Thoracic aorta (tissue), 2 donors: ENCODE measurements around the gene PHEX. TPM values are rescaled to one million over a fixed set of nuclear protein-coding genes. Genes with fewer than 3 reads are reported as not detected.

ENCODE experiments used
- ATAC-seq: fragments of 150-250 bp; one replicate; pipeline ENCODE4 v1.8.0; 2017; ENCODE audit warnings: low read depth; ENCODE audit not compliant: insufficient number of reproducible peaks, low FRiP score
- DNase-seq: peaks from one replicate; pipeline ENCODE4 v3.0.0-alpha.2; 2020; ENCODE audit warnings: low spot score
- H3K27ac ChIP-seq, 2 donors: fragments of 200-600 bp; sonication (generic); 1 replicate in 1 of 2; 2 replicates in 1 of 2; pipeline ENCODE4 v1.5.1; 2016; ENCODE audit warnings: mild to moderate bottlenecking in 2 of 2, moderate library complexity in 2 of 2
- H3K27me3 ChIP-seq: fragments of 200-600 bp; sonication (generic); replicated peaks from 2 replicates; pipeline ENCODE4 v1.6.0; 2016; ENCODE audit warnings: mild to moderate bottlenecking; ENCODE audit not compliant: insufficient read depth
- H3K36me3 ChIP-seq: fragments of 200-600 bp; sonication (generic); one replicate; pipeline ENCODE4 v1.5.1; 2016
- H3K4me1 ChIP-seq, 2 donors: fragments of 200-600 bp; sonication (generic); 1 replicate in 1 of 2; 2 replicates in 1 of 2; pipeline versions ENCODE4 v1.5.1 to v1.6.0; 2016; ENCODE audit warnings: low read depth in 2 of 2, mild to moderate bottlenecking in 1 of 2; ENCODE audit not compliant: control insufficient read depth in 1 of 2
- H3K4me3 ChIP-seq: fragments of 200-600 bp; sonication (generic); 2 replicates; pipeline ENCODE4 v1.5.1; 2016; ENCODE audit warnings: mild to moderate bottlenecking
- H3K9me3 ChIP-seq: fragments of 200-600 bp; sonication (generic); 2 replicates; pipeline ENCODE4 v1.5.1; 2016
- total RNA-seq, 2 donors: library from RNA; depleted of rRNA; stranded (reverse); fragments of >200 nt; gene quantifications; one replicate each; pipeline versions ENCODE4 v1.1.0 to v1.2.3, GENCODE V29; 2016
- TF ChIP-seq, protein P1 (sequence below): fragments of 200-600 bp; sonication (generic); IDR thresholded peaks from one replicate; pipeline ENCODE4 v1.5.1; 2019; ENCODE audit warnings: antibody characterized with exemption

Gene PHEX
- total RNA-seq, 2 donors from 2014 or later, result 0.35 to 0.68 TPM

DNA sequence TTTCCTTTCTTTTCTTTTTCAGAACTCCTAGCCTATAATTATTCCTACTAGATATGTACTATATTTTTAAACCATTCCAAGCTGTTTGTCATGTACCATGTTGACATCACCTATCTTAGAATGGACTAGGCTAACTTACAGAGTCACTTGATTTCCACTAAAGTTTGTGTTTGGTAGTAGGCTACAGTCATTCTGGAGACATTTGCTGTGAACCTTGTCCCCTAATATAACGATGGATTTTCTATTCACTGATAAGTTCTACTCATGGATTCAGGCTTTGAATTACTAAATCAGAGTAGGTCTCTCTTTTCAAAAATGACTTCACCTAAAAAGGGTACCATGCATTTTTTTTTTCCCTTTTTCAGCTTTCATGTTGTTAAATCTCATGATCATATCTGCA, 93.4 kb downstream of the PHEX start:
- Histone ChIP-seq H3K36me3 (no peaks in the 10 kb centered on the region), H3K27me3 (no peaks in the 10 kb centered on the region), H3K27ac (no peak overlapping the region), H3K9me3 (no peaks in the 10 kb centered on the region), H3K4me1 (no peaks in the 10 kb centered on the region), H3K4me3 (no peak overlapping the region)
- ATAC-seq (no peak), DNase-seq (no peak)
- TF ChIP-seq, protein P1, sequence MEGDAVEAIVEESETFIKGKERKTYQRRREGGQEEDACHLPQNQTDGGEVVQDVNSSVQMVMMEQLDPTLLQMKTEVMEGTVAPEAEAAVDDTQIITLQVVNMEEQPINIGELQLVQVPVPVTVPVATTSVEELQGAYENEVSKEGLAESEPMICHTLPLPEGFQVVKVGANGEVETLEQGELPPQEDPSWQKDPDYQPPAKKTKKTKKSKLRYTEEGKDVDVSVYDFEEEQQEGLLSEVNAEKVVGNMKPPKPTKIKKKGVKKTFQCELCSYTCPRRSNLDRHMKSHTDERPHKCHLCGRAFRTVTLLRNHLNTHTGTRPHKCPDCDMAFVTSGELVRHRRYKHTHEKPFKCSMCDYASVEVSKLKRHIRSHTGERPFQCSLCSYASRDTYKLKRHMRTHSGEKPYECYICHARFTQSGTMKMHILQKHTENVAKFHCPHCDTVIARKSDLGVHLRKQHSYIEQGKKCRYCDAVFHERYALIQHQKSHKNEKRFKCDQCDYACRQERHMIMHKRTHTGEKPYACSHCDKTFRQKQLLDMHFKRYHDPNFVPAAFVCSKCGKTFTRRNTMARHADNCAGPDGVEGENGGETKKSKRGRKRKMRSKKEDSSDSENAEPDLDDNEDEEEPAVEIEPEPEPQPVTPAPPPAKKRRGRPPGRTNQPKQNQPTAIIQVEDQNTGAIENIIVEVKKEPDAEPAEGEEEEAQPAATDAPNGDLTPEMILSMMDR, result no peak

DNA sequence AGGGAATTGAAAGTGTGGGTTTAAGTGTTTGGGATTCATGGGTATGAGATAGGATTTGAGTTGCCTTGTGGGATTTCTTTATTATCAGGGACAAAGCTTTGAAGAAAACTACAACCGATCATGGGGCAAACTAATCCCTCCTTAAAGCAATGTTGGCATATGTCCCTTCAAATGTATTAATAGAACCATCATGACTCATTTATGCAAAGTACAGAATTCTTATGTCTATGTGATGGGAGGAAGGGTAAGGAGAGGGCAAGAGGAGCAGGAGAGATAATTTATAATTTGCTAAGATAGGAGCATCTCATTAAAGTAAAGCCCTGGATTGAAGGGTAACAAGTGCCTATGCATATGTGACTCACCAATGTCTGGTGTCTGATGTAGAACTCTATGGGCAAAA, 94.2 kb downstream of the PHEX start:
- no peaks in the 10 kb centered on the region for H3K27me3 ChIP-seq
- no peak overlapping the region for H3K4me3 ChIP-seq
- TF ChIP-seq, protein P1, result no peak
- H3K4me1 ChIP-seq, result no peaks in the 10 kb centered on the region
- no peaks in the 10 kb centered on the region for H3K9me3 ChIP-seq
- no peaks in the 10 kb centered on the region for H3K36me3 ChIP-seq
- no peak overlapping the region for H3K27ac ChIP-seq
- ATAC-seq, result no peak
- no peak for DNase-seq

DNA sequence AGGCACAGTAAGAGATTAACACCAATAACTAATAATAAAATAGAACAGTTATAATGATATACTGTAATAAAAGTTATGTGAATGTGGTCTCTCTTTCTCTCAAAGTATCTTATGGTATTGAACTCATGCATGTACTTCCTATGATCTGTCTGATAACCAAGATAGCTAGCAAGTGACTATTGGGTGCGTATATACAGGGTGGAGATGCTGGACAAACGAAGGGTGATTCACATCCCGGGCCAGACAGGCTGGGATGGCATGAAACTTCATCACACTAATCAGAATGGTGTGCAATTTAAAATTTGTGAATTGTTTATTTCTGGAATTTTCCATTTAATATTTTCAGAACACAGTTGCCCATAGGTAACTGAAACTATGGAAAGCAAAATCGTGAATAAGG, 96.8 kb downstream of the PHEX start:
- Histone ChIP-seq H3K27me3 (no peaks in the 10 kb centered on the region), H3K4me1 (no peaks in the 10 kb centered on the region), H3K4me3 (no peak overlapping the region), H3K9me3 (no peaks in the 10 kb centered on the region), H3K27ac (no peak overlapping the region), H3K36me3 (no peaks in the 10 kb centered on the region)
- TF ChIP-seq, protein P1, result no peak
- no peak for DNase-seq
- no peak for ATAC-seq

DNA sequence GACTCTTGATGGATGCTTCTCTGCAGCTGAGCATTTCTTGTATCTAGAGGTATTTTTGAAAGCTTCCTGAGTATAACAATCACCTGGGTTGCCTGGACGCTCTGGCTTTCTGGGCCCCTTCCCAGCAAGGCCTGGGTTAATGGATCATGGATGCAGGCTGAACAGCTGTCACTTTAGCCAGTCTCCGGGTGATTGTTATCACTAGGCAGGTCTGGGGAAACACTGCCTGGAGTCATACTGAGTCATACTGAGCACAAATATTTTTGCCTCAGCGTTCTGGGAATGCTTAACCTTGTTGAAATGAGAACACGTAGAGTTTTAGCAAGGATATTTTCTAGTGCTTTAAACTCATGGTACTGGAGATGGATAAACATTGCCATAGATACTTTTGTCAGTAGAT, 102.6 kb downstream of the PHEX start:
- DNase-seq, result no peak
- Histone ChIP-seq H3K4me3 (no peak overlapping the region), H3K4me1 (peaks cover 9 to 10% of the 10 kb centered on the region in 2 donors), H3K36me3 (no peaks in the 10 kb centered on the region), H3K9me3 (no peaks in the 10 kb centered on the region), H3K27ac (peak overlapping the region; percentile 61 to 68), H3K27me3 (no peaks in the 10 kb centered on the region)
- peak; percentile 79 for ATAC-seq
- TF ChIP-seq, protein P1, result no peak

DNA sequence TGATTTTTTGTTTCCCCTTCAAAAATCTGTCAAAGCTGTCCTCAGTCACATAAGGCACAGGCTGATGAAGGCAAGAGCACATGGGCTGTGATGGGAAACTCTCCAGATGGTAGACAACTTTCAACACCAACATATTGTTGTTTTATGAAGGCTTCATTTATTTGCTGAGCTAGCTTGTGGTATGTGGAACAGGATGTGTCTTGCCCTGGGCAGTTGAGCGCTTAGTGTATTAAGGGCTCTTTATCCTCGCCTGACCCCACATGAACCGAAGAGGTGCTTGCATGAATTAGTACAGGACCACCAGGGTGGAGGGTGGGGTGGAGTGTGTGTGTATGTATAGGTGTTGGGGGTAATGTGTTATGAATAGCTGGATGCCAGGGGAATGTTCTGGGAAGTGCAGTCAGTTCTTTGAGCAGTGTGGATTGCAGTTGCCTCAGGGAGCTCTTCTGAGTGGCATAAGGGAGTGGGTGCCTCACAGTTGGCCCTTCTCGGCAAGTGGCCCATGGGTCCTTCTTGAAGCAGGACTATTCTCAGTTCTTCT, 103.1 kb downstream of the PHEX start:
- H3K36me3 ChIP-seq, result no peaks in the 10 kb centered on the region
- DNase-seq, result no peak
- peak overlapping the region; percentile 61 to 68 for H3K27ac ChIP-seq
- TF ChIP-seq, protein P1, result no peak
- no peaks in the 10 kb centered on the region for H3K27me3 ChIP-seq
- H3K9me3 ChIP-seq, result no peaks in the 10 kb centered on the region
- no peak overlapping the region for H3K4me3 ChIP-seq
- peak; percentile 50 for ATAC-seq
- H3K4me1 ChIP-seq, result peaks cover 9 to 10% of the 10 kb centered on the region in 2 donors
